NCI-H2107 (cell line): Measurements from ENCODE around the gene TNP2.
"Not testable (repeated sequence)": the region's sequence is repeated elsewhere in the genome, so short reads cannot be mapped to it uniquely, and the experiment has no call there.

Experiments
- DNase-seq: peaks from one replicate; lab custom pipeline; 2025; lab: John Stamatoyannopoulos, UW

The TNP2 gene

GRCh38 chr16:11300560-11300892 is 31.4 kb upstream of the TNP2 start:
- DNase-seq, result no peak

GRCh38 chr16:11299865-11300559 is 30.9 kb upstream of the TNP2 start:
- DNase-seq, result no peak

GRCh38 chr16:11298950-11299547 is 29.9 kb upstream of the TNP2 start:
- DNase-seq, result not testable (repeated sequence)

GRCh38 chr16:11298143-11298900 is 29.2 kb upstream of the TNP2 start:
- no peak for DNase-seq

- DNase-seq, result peak; percentile 78
Measured at GRCh38 chr16:11297492-11298142, 28.5 kb upstream of the TNP2 start.

- no peak for DNase-seq
Measured at GRCh38 chr16:11296706-11297491, 27.8 kb upstream of the TNP2 start.

- DNase-seq, result no peak
Measured at GRCh38 chr16:11296351-11296705, 27.2 kb upstream of the TNP2 start.

GRCh38 chr16:11295672-11296071 is 26.5 kb upstream of the TNP2 start:
- DNase-seq, result no peak

- DNase-seq, result no peak
Measured at GRCh38 chr16:11292076-11292748, 23.1 kb upstream of the TNP2 start.

- DNase-seq, result no peak
Measured at GRCh38 chr16:11291091-11291703, 22.1 kb upstream of the TNP2 start.

- DNase-seq, result no peak
Measured at GRCh38 chr16:11290102-11290893, 21.2 kb upstream of the TNP2 start.

GRCh38 chr16:11289696-11290095 is 20.6 kb upstream of the TNP2 start:
- not testable (repeated sequence) for DNase-seq

- no peak for DNase-seq
Measured at GRCh38 chr16:11289202-11289601, 20.1 kb upstream of the TNP2 start.

- no peak for DNase-seq
Measured at GRCh38 chr16:11285842-11286241, 16.7 kb upstream of the TNP2 start.

- DNase-seq, result no peak
Measured at GRCh38 chr16:11283820-11284248, 14.7 kb upstream of the TNP2 start.

- no peak for DNase-seq
Measured at GRCh38 chr16:11280616-11281522, 11.7 kb upstream of the TNP2 start, which contains the start of gene PRM1. Gene PRM1, minus strand, starts transcription at chr16:11281330. Its CDS starts 92 bp downstream, at chr16:11281238.

GRCh38 chr16:11278681-11279628 is 9.8 kb upstream of the TNP2 start:
- no peak for DNase-seq
